NCI-H2107 treated with DMSO at 0.1 percent for 48 hours (cell line): ENCODE data around the gene SLC12A1.
A peak's percentile ranks its signal among the peaks of the same experiment; 100 is the strongest.

Experiments used
- DNase-seq: peaks from one replicate; lab custom pipeline; 2025; ENCODE audit not compliant: unreplicated experiment; lab: John Stamatoyannopoulos, UW

SLC12A1 gene

DNA sequence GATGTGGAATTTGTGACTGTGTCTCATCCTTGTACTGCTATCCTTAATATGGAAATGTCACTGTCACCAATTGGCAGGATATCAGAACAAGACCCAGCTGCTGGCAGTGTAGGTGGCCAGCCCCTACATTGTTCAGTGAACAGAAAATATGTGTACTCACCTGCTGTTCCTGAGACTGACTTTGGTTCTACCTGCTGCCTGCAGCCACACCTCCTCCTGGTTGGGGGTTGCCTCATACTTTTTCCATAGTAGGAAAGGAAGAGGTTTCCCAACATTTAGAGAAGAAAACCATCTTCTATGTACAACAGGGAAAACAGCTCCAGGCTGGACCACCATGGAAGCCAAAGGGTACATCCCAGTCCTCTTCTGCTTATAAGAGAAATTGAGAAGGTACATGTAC, 35.9 kb downstream of the SLC12A1 start:
- DNase-seq, result peak; percentile 2

DNA sequence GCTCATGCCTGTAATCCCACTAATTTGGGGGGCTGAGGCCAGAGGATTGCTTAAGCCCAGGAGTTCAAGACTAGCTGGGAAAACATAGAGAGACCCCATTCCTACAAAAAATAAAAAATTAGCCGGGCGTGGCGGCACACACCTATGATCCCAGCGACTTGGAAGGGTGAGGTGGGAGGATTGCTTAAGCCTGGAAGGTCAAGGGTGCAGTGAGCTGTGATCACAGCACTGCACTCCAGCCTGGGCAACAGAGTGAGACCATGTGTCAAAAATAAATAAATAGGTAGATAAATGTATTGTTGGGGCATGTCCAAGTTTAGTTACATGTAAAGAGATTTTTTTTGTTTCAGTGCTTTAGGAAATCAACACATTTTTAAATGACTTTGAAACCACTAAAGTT, 36.4 kb downstream of the SLC12A1 start:
- no peak for DNase-seq

DNA sequence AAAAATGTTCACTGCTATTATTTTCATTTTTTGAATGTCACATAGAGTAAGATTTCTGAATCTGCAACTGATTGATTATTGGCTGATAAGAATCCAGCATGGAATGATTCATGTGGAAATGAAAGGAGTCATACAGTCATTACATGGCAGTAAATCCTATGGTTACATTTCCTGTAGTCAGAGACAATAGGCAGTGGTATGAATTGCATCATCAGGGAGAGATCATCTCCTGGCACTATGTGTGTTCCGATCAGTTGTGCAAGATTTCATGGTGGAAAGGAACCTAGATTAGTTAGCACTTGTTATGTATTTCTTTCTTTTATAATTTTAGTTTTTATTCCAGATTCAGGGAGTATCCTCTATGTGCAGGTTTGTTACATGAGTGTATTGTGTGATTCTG, 38.8 kb downstream of the SLC12A1 start:
- no peak for DNase-seq

DNA sequence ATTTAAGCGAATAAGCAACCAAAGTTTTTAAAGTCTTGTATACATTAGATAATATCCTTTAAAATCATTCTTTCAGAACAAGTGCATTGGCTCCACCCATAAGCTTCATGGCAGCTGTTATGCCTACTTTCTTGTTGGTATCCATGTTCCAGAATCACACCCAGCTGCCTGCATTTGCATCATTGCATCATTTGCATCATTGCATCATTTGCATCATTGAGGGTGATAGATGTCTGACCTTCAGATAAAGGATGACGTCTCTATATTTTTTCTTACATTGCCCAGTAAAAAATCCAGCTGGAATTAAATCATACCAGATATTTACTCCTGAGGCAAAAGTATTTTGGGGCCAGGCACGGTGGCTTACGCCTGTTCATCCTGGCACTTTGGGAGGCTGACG, 42.3 kb downstream of the SLC12A1 start:
- no peak for DNase-seq

DNA sequence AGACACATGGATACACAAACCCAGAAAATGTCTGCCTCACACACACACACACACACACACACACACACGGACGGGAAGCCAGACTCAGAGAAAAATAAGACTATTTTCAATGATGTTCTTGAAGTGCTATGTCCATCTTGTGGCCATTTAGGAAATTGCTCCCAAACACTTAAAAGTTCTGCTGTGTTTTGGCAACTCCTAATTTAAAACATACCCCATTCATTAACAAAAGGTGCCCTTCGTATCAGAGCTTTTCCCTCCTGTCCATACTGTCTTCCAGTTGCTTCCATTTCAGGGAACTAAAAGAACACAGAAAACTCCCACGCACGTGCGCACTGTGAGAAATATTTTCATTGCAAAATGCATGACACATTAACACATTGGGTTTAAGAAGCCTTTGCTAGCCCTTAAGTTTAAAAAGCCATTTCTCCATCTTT, 44.6 kb downstream of the SLC12A1 start:
- peak; percentile 20 for DNase-seq

DNA sequence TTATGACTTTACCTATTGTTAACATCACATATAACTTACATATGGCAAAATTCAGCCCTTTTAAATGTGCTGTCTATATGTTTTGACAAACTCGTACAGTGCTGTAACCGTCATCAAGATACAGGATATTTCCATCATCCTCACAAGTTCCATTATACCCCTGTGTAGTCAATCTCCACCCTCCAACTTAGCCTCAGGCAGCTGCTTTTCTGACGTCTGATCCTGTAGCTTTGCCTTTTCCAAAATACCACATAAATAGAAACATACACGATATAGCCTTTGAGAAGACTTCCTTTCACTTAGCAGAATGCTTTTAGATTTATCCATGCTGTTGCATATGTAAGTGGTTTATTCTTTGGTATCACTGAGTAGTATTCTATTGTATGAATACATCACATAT, 47.1 kb downstream of the SLC12A1 start:
- DNase-seq, result no peak

DNA sequence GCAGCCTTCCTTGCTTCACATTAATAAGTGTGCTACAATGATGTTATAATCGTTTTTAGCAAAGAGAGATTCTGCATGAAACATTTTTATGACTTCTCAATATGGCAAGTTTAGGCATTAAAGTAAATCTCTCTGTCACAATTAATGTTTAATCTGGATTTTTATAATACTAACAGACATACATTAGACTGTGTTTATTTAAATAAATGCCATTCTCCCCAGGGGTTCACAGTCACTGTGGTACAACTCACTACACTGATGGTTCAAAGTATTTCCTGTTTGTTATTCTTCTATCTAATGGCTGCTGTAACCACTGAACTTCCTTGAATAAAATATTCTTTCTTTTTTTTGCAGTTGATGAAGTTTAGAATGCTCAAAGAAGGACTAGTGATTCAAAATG, 59.0 kb downstream of the SLC12A1 start:
- DNase-seq, result no peak

DNA sequence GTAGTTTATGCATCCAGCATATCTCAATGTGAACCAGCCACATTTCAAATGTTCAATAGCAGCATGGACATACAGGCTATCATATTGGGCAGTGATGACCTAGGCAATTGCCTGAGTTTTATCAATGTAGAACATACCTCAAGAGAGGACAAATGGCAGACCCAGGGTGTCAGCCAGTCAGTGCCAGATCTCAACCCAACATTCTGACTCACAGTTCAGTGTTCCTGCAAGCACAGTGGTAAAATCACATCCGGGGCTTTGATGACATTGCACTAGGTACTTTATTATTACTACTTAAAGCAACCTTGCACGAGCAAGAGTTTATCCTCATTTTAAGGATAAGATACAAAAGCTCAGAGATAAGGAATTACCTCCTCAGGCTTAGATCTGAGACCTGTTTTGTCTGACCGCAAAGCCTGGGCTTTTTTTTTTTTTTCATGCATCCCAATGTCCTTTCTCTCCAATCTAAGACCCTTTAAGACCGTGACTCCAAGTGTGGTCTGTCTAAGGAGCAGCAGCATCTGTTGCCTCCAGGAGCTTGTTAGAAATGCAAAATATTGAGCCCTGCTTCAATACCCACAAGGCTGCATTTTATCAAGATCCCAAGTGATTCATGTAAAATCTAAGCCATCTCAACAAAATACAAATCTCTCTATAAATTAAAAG, 60.1 kb downstream of the SLC12A1 start:
- DNase-seq, result no peak

DNA sequence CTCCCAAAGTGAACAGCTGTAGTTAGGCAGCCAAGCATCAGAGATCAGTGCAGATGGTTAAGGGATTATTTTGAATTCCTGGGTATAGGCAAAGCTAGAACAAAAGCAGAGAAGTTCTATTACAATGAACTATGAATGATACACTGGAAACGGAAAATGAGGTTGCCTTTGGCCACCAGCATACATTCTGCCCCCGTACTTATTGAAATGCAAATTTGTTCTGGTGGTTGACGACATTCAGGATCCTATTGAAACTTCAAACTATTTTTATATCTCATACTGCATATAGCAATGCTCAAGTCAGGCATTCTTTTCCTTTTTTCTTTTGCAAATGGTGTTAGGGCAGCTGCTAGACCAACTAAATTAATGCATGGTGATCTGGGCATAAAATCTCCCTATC, 61.7 kb downstream of the SLC12A1 start:
- DNase-seq, result no peak

DNA sequence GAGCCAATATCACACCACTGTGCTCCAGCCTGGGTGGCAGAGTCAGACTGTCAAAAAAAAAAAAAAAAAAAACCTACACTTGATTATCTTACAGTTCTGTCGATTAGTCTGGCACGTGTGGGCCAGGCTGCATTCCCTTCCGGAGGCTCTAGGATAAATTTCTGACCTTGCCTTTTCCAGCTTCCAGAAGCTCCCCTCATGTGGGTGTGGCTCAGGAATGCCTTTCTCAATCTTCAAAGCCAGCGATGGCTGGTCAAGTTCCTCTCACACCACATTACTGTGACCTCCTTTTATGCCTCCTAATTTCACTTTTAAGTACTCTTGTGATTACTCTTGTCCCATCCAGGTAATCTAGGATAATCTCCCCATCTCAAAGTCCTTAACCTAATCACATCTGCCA, 66.9 kb downstream of the SLC12A1 start:
- no peak for DNase-seq

DNA sequence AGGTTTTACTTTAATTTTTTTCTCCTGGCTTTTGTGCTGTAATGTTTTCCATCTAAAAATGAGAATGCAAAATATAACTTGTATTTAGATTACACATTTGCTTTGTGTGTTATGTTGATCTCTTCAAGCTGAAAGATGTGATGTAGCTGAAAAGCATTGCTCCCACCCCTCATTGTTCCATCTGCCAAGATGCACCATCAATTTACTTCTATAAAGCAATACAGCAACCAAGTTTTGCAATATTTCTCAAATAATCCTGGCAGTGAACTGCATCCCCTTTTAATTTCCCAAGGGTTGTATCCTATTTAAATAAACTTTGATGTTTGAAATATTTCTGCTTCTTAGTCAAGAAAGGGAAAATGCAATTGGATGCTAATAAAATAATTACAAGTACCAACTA, 72.6 kb downstream of the SLC12A1 start:
- DNase-seq, result no peak

DNA sequence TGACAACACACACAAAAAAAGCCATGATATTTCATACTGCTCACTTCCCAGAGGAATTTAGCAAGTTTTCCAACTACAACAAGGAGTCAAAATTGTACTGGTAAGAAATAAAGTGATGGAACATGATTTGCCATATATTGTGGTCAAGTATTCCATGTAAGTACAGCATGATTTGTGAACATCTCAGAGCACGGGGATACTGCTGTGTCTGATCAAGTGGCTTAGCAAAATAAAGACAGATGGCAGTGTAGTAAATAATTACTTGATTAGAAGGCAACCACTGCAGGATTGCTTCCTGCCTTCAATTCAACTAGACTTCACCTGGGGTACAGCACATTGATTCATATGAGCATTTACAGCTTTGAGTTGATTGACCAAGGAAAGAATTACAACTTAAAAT, 73.5 kb downstream of the SLC12A1 start:
- no peak for DNase-seq

DNA sequence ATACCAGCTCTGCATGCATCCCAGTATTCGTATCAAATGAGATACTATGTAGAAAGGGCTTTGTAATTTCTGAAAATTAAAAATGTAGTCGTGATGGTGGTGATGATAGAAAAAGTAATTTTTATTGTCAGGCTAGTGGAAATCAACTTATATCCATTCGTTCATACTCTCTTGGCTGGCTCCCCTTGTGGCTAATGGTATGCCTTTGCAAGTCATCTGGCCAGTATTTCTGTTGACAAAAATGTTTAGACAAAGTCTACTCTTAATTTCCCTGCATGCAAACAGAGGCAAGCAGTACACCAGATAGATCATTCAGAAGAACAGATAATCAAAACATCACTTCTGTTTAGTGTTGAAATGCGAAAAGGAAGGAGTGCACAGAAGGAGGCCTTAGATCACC, 75.6 kb downstream of the SLC12A1 start:
- no peak for DNase-seq

DNA sequence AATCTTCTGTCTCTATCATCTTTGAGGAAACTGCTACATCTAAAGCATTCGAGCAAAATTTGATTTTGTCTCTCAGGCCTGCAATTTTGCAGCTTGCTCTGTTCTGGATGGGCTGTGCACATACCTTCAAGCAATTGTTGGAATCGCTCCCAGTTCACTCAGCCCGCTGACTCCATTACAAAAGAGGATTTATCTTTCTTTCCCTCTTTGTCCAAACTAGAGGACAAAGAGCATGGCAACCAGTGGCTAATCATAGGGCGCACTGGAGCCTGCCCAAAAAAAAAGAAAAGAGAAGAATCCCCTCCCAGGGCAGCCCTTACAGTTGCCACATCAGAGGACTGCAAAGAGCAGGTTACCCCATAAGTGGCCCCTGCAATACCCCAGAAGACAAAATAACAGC, 76.1 kb downstream of the SLC12A1 start:
- no peak for DNase-seq

DNA sequence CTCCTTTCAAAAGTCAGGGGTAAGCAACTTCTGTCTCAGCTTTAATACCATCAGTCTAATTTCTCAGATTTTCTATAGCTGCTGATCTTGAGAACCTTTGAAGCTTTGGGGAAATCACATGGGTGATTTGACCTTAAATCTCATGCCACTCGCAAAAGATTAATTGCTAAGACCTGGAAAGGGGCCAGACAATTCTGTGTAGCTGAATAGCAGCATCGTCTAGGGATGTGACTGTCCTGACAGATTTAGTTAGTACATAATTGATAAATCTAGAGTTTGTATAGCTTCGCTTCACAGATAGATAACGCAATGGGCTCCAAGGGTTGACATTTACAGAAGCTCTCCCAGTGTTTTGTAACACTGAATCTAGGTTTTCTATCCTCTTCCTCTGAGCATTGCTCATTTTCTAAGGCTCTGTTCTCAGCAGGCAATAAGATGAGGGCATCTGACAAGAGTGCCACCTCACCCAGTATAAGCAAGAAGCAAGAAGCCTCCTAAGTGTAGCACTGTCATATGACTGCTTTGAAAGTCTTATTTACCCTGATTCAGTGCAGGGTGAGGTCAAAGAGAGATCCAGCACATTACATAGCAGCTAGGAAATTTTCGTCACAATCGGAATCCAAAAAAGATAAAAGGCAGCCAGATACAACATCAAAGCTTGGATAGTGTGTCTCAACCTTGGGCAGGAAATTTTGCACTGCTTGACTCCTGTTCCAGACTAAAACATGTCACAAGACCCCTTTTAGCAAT, 77.5 kb downstream of the SLC12A1 start:
- DNase-seq, result no peak

DNA sequence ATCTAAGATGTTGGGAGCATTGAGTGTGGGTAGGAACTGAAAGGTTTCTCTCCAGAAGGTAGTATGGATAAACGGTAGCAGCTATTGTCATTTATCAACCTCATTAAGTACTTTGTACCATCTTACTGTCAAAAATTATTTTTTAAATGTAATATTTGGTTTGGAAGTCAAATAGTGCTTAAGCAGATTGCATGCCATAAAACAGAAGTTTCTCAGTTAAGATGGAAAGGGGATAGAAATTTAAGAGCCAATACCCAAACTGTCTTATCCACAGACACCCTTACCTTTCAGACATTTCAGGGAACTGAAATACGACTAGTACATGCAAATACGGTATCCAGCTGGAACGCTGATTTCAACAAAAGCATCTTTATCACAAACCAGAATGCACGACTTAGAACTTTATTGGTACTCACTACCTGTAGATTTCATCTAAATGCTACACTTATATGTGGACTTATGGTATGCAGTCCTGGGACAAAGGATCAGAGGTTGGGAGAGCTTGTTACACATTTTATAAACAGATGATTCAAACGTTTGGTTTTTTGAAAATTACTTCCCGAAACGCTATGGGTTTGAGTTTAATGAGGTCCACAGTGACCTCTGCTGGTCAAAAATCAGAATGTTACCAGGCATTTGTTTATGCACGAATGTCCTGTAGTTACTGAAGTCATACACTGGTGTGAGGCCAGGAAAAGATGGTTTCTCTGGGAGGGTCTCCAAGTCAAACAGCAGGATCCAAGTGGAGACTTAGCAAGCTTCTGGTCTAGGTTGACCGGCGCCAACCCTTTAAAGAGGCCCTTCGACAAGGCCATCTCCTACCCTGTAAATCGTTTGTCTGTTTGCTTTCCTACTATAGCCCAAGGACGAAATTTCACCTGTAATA, 79.5 kb downstream of the SLC12A1 start:
- peak; percentile 39 for DNase-seq

DNA sequence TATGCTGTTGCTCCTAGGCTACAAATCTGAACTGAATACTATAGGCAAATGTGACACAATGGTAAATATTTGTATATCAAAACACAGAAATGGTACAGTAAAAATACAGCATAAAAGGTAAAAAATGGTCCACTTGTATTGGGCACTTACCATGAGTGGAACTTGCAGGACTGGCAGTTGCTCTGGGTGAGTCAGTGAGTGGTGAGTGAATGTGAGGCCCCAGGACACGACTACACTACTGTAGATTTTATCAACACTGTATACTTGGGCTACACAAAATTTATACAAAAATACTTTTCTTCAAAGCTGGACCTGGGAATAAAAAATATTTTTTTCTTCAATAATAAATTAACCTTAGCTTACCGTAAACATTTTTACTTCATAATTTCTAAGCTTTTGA, 83.5 kb downstream of the SLC12A1 start:
- no peak for DNase-seq

DNA sequence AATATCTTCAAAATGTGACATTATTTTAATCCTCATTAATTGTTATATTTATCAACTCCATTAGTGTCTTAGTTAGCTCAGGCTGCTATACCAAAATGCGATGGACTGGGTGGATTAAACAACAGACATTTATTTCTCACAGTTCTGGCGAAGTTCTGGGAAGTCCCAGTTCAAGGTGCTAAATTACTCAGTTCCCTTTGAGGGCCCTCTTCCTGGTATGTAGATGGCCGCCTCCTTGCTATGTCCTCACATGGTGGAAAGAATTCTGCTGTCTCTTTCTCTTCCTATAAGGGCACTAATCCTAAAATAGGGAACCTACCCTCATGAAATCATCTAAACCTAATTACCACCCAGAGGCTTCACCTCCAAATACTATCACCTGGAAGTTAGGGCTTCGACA, 86.4 kb downstream of the SLC12A1 start:
- no peak for DNase-seq

DNA sequence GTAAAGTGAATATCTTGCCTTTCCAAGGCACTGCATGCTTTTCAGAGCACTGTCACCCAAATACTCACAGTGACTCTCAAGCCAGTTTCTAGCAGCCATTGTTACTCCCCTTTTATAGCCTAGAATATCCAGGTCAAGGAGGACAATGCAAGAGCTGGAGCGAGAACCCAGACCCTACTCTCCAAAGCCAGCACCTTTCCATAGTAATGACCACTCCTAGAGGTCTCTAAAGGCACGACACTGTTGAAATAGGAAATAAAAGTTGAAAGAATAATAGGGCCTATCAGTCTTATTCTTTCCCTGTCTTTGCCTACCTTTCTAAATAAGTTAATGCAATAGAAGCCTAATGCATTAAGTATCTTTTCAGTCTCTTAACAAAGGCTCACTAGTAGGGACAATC, 91.6 kb downstream of the SLC12A1 start:
- no peak for DNase-seq

DNA sequence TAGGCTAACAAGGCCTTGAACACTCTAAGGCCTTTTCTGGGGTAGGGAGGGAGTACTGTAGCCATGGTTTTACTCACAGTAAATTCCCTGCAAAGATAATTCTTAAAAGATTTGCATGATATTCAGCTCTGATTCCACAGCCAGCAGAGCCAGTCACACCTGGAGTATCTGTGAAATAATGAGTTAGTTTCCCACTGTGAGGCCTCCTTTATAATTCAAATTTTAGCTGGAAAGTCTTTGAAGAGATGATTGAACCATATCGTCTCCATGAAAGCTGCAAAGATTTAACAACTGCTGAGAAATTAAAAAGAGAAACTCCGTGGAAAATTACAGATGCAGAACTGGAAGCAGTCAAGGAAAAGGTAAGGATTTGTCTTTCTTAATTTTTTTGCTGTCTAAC, 92.8 kb downstream of the SLC12A1 start:
- DNase-seq, result no peak

DNA sequence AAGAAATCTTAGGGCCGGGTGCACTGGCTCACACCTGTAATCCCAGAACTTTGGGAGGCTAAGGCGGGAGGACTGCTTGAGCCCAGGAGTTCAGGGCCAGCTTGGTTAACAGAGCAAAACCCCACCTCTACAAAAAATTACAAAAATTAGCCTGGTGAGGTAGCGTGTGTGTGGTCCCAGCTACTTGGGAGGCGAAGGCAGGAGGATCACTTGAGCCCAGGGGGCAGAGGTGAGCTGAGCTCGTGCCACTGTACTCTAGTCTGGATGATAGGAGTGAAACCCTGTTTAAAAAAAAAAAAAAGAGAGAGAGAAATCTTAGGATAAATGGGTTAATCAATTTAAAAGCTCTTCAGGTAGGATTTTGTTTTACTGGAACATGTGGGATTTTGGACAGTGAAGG, 93.9 kb downstream of the SLC12A1 start:
- DNase-seq, result no peak

DNA sequence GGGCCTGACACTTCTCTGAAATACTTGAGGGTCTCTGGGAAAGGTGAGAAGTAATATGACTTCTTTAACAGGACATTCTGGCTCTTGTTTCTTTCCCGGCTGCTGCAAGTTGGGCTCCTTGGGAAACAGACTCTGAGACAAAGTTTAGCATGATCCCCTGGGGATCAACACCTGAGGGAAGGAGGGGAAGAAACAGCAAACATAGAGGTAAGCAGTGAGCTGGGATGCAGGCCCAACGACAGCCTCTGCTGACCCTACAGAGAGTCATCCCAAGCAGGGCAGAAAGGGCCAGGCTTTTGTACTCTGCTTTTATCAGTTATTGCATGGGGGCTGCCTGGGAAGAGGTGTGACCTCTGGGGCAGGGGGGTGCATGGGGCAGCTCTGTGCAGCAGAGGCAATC, 98.3 kb downstream of the SLC12A1 start:
- DNase-seq, result no peak
